Measurements from ENCODE around the gene CMTM4. TPM values are rescaled to one million over a fixed set of nuclear protein-coding genes. Genes with fewer than 3 reads are reported as not detected.

CMTM4 gene
- polyA plus RNA-seq, 1 experiment: 28.0 TPM

GRCh38 chr16:66578651-66579531, 117.7 kb downstream of the CMTM4 start, which contains the start of gene CMTM2:
Gene CMTM2 (plus strand): TSS chr16:66579463. CDS start chr16:66579608, 145 bp downstream.
- Histone ChIP-seq H3K27me3 (ENCODE audit: control insufficient read depth, insufficient read depth, low read length) (peaks cover 13% of the 10 kb centered on the region), H3K4me3 (ENCODE audit: low read depth, low read length) (no peak within 1 kb of the TSS), H3K36me3 (ENCODE audit: control insufficient read depth, insufficient read depth, low read length) (no peaks in the 10 kb centered on the region)
- TF ChIP-seq CTCF (IDR thresholded peaks at IDR 0.05; ENCODE audit: insufficient read depth, low read depth, low read length): no peak
- DNase-seq (ENCODE audit: low read depth): no peak
- POLR2A ChIA-PET: no interaction called here
- CTCF ChIA-PET: interaction anchor here (0.7 to 2.4 kb wide), 6 partner anchors 10 to 172 kb away, joined by 3 to 7 read pairs (median 3); no protein-coding TSS in a partner anchor

GRCh38 chr16:66576296-66576695, 120.2 kb downstream of the CMTM4 start:
- Histone ChIP-seq H3K27me3 (ENCODE audit: control insufficient read depth, insufficient read depth, low read length) (peaks cover 13% of the 10 kb centered on the region), H3K4me3 (ENCODE audit: low read depth, low read length) (no peak overlapping the region), H3K36me3 (ENCODE audit: control insufficient read depth, insufficient read depth, low read length) (no peaks in the 10 kb centered on the region; the same call in 1 of the 2 replicates)
- CTCF ChIA-PET: no interaction called here
- TF ChIP-seq CTCF (IDR thresholded peaks at IDR 0.05; ENCODE audit: insufficient read depth, low read depth, low read length): no peak
- POLR2A ChIA-PET: no interaction called here
- no peak for DNase-seq (ENCODE audit: low read depth)

GRCh38 chr16:66575060-66575459, 121.5 kb downstream of the CMTM4 start:
- ChIA-PET POLR2A (no interaction called here), CTCF (interaction anchor here (0.6 to 2.0 kb wide), 5 partner anchors 11 to 59 kb away, joined by 3 to 5 read pairs (median 4); partner anchors contain the start of gene CKLF)
- H3K4me3 ChIP-seq (ENCODE audit: low read depth, low read length): no peak overlapping the region
- no peak for TF ChIP-seq CTCF (IDR thresholded peaks at IDR 0.05; ENCODE audit: insufficient read depth, low read depth, low read length)
- H3K36me3 ChIP-seq (ENCODE audit: control insufficient read depth, insufficient read depth, low read length): no peaks in the 10 kb centered on the region; the same call in 1 of the 2 replicates
- no peak for DNase-seq (ENCODE audit: low read depth)
- H3K27me3 ChIP-seq (ENCODE audit: control insufficient read depth, insufficient read depth, low read length): peaks cover 13% of the 10 kb centered on the region

GRCh38 chr16:66574531-66574930, 122.0 kb downstream of the CMTM4 start:
- TF ChIP-seq CTCF (IDR thresholded peaks at IDR 0.05; ENCODE audit: insufficient read depth, low read depth, low read length): no peak
- H3K4me3 ChIP-seq (ENCODE audit: low read depth, low read length): no peak overlapping the region
- ChIA-PET POLR2A (no interaction called here), CTCF (interaction anchor here (0.9 to 2.0 kb wide), 3 partner anchors 11 to 170 kb away, joined by 3 to 4 read pairs (median 4); no protein-coding TSS in a partner anchor)
- no peaks in the 10 kb centered on the region; the same call in 1 of the 2 replicates for H3K36me3 ChIP-seq (ENCODE audit: control insufficient read depth, insufficient read depth, low read length)
- peaks cover 13% of the 10 kb centered on the region for H3K27me3 ChIP-seq (ENCODE audit: control insufficient read depth, insufficient read depth, low read length)
- no peak for DNase-seq (ENCODE audit: low read depth)

GRCh38 chr16:66574081-66574480, 122.5 kb downstream of the CMTM4 start:
- Histone ChIP-seq H3K36me3 (ENCODE audit: control insufficient read depth, insufficient read depth, low read length) (no peaks in the 10 kb centered on the region; the same call in 1 of the 2 replicates), H3K27me3 (ENCODE audit: control insufficient read depth, insufficient read depth, low read length) (peaks cover 13% of the 10 kb centered on the region), H3K4me3 (ENCODE audit: low read depth, low read length) (no peak overlapping the region)
- ChIA-PET POLR2A (no interaction called here), CTCF (interaction anchor here (0.9 to 2.0 kb wide), 4 partner anchors 12 to 169 kb away, joined by 3 to 7 read pairs (median 4); no protein-coding TSS in a partner anchor)
- no peak for DNase-seq (ENCODE audit: low read depth)
- TF ChIP-seq CTCF (IDR thresholded peaks at IDR 0.05; ENCODE audit: insufficient read depth, low read depth, low read length): no peak
